ENCODE results near the gene FOXO4.
A peak's percentile ranks its signal among the peaks of the same experiment; 100 is the strongest.

FOXO4 gene

GRCh38 chrX:71100581-71101505 lies 5.2 kb downstream of the FOXO4 start:
- no peak for DNase-seq

- no peak for DNase-seq
These were observed 6.6 kb downstream of the FOXO4 start for GRCh38 chrX:71102292-71102691.

- DNase-seq: peak; percentile 62
These were observed 7.7 kb downstream of the FOXO4 start for GRCh38 chrX:71103110-71103983.

- DNase-seq: no peak
These were observed 10.0 kb downstream of the FOXO4 start for GRCh38 chrX:71105628-71106027.

- DNase-seq: no peak
These were observed 10.8 kb downstream of the FOXO4 start, which contains the start of gene CXorf65 for GRCh38 chrX:71106427-71106826. Gene CXorf65 (minus strand): TSS chrX:71106740. CDS start chrX:71106556, 184 bp downstream.

GRCh38 chrX:71107245-71107644 lies 11.6 kb downstream of the FOXO4 start:
- DNase-seq: no peak

GRCh38 chrX:71107762-71108360 lies 12.2 kb downstream of the FOXO4 start:
- DNase-seq: peak; percentile 52

- DNase-seq: no peak
These were observed 13.4 kb downstream of the FOXO4 start for GRCh38 chrX:71109051-71109450.

- peak; percentile 93 for DNase-seq
These were observed 15.6 kb downstream of the FOXO4 start, which contains the start of gene IL2RG for GRCh38 chrX:71111141-71111843. Gene IL2RG (minus strand): TSS chrX:71111577. CDS start chrX:71111539, 38 bp downstream.

GRCh38 chrX:71111921-71112431 lies 16.3 kb downstream of the FOXO4 start:
- DNase-seq: peak; percentile 70

GRCh38 chrX:71117358-71117757 lies 21.7 kb downstream of the FOXO4 start:
- no peak for DNase-seq

- DNase-seq: peak; percentile 73
These were observed 22.7 kb downstream of the FOXO4 start, which contains the start of gene MED12 for GRCh38 chrX:71118032-71118984. Gene MED12 (plus strand): TSS chrX:71118596. CDS start chrX:71118755, 159 bp downstream.

- DNase-seq: no peak
These were observed 23.4 kb downstream of the FOXO4 start for GRCh38 chrX:71118985-71119535.

- DNase-seq: no peak
These were observed 32.6 kb downstream of the FOXO4 start for GRCh38 chrX:71128166-71128833.

GRCh38 chrX:71128915-71129765 lies 33.5 kb downstream of the FOXO4 start:
- DNase-seq: peak; percentile 75

- DNase-seq: no peak
These were observed 35.9 kb downstream of the FOXO4 start for GRCh38 chrX:71131510-71131909.

- DNase-seq: no peak
These were observed 44.8 kb downstream of the FOXO4 start for GRCh38 chrX:71140440-71140839.

- no peak for DNase-seq
These were observed 47.9 kb downstream of the FOXO4 start for GRCh38 chrX:71143508-71143907.

- no peak for DNase-seq
These were observed 49.0 kb downstream of the FOXO4 start, which contains the start of gene NLGN3 for GRCh38 chrX:71144651-71145050. Gene NLGN3 (plus strand): TSS chrX:71144841. CDS start chrX:71147750, 2,909 bp downstream.
